GM21526 (cell line): ENCODE data around the gene MAP7.

Experiments
- ATAC-seq: cut with Tn5 transposase; IDR thresholded peaks from one replicate; pipeline ENCODE4 v1.9.1; 2021; ENCODE audit warnings: moderate library complexity; ENCODE audit not compliant: unreplicated experiment, low FRiP score

MAP7 gene

GRCh38 chr6:136534268-136534667 lies 16.0 kb downstream of the MAP7 start:
- ATAC-seq: no peak

- no peak for ATAC-seq
Observed at GRCh38 chr6:136533487-136533886, 16.7 kb downstream of the MAP7 start.

GRCh38 chr6:136532030-136532429 lies 18.2 kb downstream of the MAP7 start:
- no peak for ATAC-seq

- no peak for ATAC-seq
Observed at GRCh38 chr6:136529710-136530109, 20.5 kb downstream of the MAP7 start.

GRCh38 chr6:136528477-136528876 lies 21.7 kb downstream of the MAP7 start:
- ATAC-seq: no peak

GRCh38 chr6:136527831-136528230 lies 22.4 kb downstream of the MAP7 start:
- no peak for ATAC-seq

GRCh38 chr6:136526937-136527336 lies 23.3 kb downstream of the MAP7 start:
- no peak for ATAC-seq

- ATAC-seq: no peak
Observed at GRCh38 chr6:136526196-136526930, 23.9 kb downstream of the MAP7 start.

- no peak for ATAC-seq
Observed at GRCh38 chr6:136525586-136526195, 24.5 kb downstream of the MAP7 start.

GRCh38 chr6:136524936-136525413 lies 25.2 kb downstream of the MAP7 start:
- ATAC-seq: no peak

GRCh38 chr6:136524339-136524935 lies 25.8 kb downstream of the MAP7 start:
- ATAC-seq: no peak

GRCh38 chr6:136523196-136523595 lies 27.0 kb downstream of the MAP7 start:
- ATAC-seq: no peak

GRCh38 chr6:136522636-136523035 lies 27.6 kb downstream of the MAP7 start:
- ATAC-seq: no peak

GRCh38 chr6:136521911-136522310 lies 28.3 kb downstream of the MAP7 start:
- no peak for ATAC-seq

- no peak for ATAC-seq
Observed at GRCh38 chr6:136521427-136521826, 28.8 kb downstream of the MAP7 start.

- no peak for ATAC-seq
Observed at GRCh38 chr6:136520517-136520916, 29.7 kb downstream of the MAP7 start.

GRCh38 chr6:136517582-136517981 lies 32.6 kb downstream of the MAP7 start:
- no peak for ATAC-seq

GRCh38 chr6:136517002-136517401 lies 33.2 kb downstream of the MAP7 start:
- no peak for ATAC-seq

- no peak for ATAC-seq
Observed at GRCh38 chr6:136514591-136514990, 35.6 kb downstream of the MAP7 start.

GRCh38 chr6:136511926-136512325 lies 38.3 kb downstream of the MAP7 start:
- ATAC-seq: no peak

GRCh38 chr6:136511397-136511796 lies 38.8 kb downstream of the MAP7 start:
- no peak for ATAC-seq

- ATAC-seq: no peak
Observed at GRCh38 chr6:136510782-136511181, 39.4 kb downstream of the MAP7 start.
